Omental fat pad (tissue), 4 donors: ENCODE data around the gene PGBD5. TPM values are rescaled to one million over a fixed set of nuclear protein-coding genes. Genes with fewer than 3 reads are reported as not detected.
"Not testable (repeated sequence)": the region's sequence is repeated elsewhere in the genome, so short reads cannot be mapped to it uniquely, and the experiment has no call there.

ENCODE experiments used
- ATAC-seq: fragments of 150-250 bp; one replicate; pipeline ENCODE4 v1.9.1; 2016; ENCODE audit warnings: mild to moderate bottlenecking, moderate library complexity; ENCODE audit not compliant: low FRiP score
- DNase-seq: peaks from one replicate; pipeline ENCODE4 v3.0.0-alpha.2; 2019; ENCODE audit warnings: low spot score
- CTCF ChIP-seq, 3 donors: fragments of 450-650 bp; IDR thresholded peaks; one replicate each; pipeline ENCODE4 v1.5.1; 2016 to 2017; ENCODE audit warnings: antibody characterized with exemption in 3 of 3, mild to moderate bottlenecking in 3 of 3, moderate library complexity in 2 of 3
- total RNA-seq, 4 donors: library from RNA; depleted of rRNA; stranded (reverse); fragments of >200 nt; gene quantifications; one replicate each; pipeline ENCODE4 v1.1.0, GENCODE V29; 2016

PGBD5 gene
- 1 to 10 TPM in 1 of 4 donors, under 1 TPM in 2, not detected in 1; 0.37 to 1.4 (median 0.60) TPM for total RNA-seq

GRCh38 chr1:230426246-230427093 lies at the start of gene PGBD5:
TSS of gene PGBD5 (minus strand) at chr1:230426332. CDS start at chr1:230425928, 404 bp downstream.
- DNase-seq (no peak), ATAC-seq (peak; percentile 69)
- no peak for TF ChIP-seq CTCF (IDR thresholded peaks at IDR 0.05)

- not testable (repeated sequence) for DNase-seq, ATAC-seq
These were observed 48.8 kb upstream of the PGBD5 start for GRCh38 chr1:230474924-230475323.

GRCh38 chr1:230470750-230471149 lies 44.6 kb upstream of the PGBD5 start:
- ATAC-seq, DNase-seq: not testable (repeated sequence)

- TF ChIP-seq CTCF (IDR thresholded peaks at IDR 0.05) = no peak
- no peak for DNase-seq
- no peak for ATAC-seq
These were observed 43.1 kb upstream of the PGBD5 start for GRCh38 chr1:230469271-230469670.

- ATAC-seq = no peak
- TF ChIP-seq CTCF (IDR thresholded peaks at IDR 0.05) = no peak
These were observed 39.6 kb upstream of the PGBD5 start for GRCh38 chr1:230465691-230466090.

GRCh38 chr1:230464671-230465070 lies 38.5 kb upstream of the PGBD5 start:
- DNase-seq (no peak), ATAC-seq (no peak)
- no peak for TF ChIP-seq CTCF (IDR thresholded peaks at IDR 0.05)

More at GRCh38 chr1:230465691-230466090, 39.6 kb upstream of the PGBD5 start:
- DNase-seq = no peak

GRCh38 chr1:230463760-230464159 lies 37.6 kb upstream of the PGBD5 start:
- no peak for TF ChIP-seq CTCF (IDR thresholded peaks at IDR 0.05)
- ATAC-seq (no peak), DNase-seq (no peak)

GRCh38 chr1:230463326-230463725 lies 37.2 kb upstream of the PGBD5 start:
- TF ChIP-seq CTCF (IDR thresholded peaks at IDR 0.05) = no peak
- ATAC-seq (no peak), DNase-seq (no peak)
